GM21360 (cell line): ENCODE data around the gene PRSS8.
"Not testable (repeated sequence)": the region's sequence is repeated elsewhere in the genome, so short reads cannot be mapped to it uniquely, and the experiment has no call there.

ENCODE experiments used
- ATAC-seq: cut with Tn5 transposase; IDR thresholded peaks from one replicate; pipeline ENCODE4 v1.9.1; 2021; ENCODE audit warnings: mild to moderate bottlenecking, moderate library complexity; ENCODE audit not compliant: unreplicated experiment

PRSS8 gene

DNA sequence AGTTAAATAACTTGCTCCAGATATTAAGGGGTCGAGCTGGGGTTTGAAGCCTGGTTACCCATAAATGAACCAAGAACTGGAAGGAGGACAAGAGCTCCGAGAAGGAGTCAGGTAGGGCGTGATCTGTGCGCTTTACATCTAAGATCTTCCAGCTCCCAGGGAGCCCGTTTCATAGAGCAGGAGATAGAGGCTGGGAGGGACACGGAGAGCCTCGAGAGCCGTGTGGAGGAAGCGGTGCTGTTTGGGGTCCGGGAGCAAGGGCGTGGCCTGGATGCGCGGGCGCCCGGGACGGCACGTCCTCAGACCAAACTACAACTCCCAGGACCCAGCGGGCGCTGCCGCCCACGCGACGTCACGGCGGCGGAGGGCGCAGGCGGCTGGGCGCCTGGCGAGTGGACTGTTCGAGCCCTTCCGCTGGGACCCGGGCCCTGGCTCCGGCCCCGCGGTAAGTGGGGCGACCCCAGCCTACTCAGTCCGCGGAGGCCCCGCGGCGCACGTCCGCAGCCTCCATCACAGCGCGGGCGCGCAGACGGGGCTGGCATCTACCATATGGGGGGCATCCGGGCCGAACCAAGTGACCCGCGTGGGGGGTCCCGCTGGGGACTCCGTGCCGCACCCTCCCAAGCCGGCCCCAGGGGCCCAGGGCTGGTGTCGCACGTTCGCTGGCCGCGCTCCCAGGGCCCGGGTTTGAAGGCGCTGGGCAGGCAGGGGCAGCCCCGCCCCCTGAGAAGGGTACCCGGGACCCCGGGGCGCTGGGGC, 27.3 kb downstream of the PRSS8 start, which contains the start of gene BCKDK:
Gene BCKDK (plus strand): TSS at position 352 of the 759 bp plus-strand sequence. CDS start 838 bp downstream, outside the sequence.
- ATAC-seq = peak; percentile 77

DNA sequence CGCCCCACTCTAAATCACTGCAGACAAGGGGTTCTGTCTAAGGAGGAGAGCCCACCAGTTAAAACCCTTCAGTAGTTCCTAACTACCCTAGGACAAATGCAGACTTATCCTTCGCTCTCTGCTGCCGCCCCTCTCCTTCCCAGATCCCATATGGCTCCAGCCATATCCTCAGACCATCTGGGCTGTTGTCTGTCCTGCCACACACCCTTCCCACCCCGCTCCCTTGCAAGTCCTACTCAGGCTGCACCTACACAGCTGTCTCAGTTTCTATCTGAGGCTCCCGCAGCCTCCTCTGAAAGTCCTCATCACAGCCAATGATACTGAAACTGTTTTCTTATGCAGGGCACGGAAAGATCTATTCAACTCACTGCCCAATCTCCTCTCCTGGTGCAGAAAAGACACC, 28.1 kb downstream of the PRSS8 start:
- ATAC-seq = peak; percentile 43

DNA sequence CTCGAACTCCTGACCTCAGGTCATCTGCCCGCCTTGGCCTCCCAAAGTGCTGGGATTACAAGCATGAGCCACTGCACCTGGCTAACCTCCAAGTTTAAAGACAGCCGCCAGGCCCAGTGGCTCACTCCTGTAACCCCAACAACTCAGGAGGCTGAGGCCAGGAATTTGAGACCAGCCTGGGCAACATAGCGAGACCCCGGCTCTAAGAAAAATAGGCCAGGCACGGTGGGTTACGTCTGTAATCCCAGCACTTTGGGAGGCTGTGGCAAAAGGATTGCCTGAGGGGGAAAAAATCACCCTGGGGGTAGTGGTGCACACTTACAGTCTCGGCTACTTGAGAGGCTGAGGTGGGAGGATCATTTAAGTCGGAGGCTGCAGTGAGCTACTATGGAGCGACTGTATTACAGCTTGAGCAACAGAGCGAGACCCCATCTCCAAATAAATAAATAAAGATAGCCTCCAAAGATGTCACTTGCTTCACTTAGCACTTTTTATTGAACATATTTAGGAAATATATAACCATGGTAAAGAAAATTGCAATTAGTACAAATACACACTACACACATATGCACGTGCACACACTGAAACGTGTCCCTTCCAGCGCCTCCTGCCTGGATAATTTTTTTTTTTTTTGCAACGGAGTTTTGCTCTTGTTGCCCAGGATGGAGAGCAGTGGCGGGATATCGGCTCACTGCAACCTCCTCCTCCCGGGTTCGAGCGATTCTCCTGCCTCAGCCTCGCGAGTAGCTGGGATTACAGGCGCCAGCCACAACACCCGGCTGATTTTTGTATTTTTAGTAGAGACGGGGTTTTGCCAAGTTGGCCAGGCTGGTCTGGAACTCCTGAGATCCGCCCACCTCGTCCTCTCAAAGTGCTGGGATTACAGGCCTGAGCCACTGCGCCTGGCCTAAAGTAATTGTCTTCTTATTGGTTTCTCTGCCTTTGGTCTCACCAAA, 28.7 kb downstream of the PRSS8 start:
- no peak for ATAC-seq

DNA sequence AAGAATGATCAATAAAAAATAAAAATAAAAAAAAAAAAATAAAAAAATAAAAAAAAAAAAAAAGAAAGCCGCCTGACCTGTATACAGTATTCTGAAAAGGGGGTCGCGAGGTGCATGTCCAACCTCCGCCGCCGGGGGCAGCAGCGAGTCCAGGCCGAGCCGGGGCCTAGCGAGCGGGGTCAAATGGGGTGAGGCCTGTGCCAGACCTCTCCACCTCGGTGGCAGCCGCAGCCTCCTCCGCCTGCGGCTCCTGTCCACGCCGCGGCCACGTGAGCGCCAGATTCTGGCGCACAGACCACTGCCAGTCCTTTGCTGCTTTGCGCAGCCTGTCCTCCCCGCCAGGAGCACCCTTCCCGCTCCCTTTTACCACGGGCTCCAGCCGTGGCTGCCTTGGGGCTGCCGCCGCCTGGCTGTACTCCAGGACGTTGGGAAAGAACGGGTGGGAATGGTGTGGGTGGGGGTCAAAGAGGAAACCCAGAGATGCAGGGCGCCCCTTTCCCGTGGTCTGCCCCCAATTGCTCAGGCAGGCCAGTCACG, 29.8 kb downstream of the PRSS8 start:
- peak; percentile 45 for ATAC-seq

DNA sequence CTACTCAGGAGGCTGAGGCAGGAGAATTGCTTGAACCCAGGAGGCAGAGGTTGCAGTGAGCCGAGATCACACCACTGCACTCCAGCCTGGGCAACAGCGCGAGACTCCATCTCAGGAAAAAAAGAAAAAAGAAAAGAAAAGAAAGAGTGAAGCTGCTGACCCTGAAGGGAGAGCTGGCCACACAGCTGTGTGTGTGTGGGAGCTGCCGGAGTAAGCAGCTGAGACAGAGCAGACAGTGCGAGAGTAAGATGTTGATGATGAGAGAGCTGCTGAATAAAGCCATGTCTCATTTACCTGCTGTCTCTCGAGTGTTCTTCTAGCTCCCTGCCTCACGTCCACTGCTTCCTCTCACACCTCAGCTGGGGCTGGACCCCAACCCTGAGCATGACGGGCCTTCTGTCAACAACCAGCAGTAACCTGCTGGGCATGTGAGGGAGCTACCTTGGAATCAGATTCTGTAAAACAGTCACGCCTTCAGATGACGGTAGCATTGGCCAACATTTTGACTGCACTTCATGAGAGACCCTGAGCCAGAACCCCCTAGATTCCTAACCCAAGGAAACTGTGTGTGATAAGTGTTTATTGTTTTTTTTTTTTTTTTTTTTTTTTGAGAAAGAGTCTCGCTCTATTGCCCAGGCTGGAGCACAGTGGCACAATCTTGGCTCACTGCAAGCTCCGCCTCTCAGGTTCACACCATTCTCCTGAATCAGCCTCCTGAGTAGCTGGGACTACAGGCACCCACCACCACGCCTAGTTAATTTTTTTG, 34.5 kb downstream of the PRSS8 start:
- not testable (repeated sequence) for ATAC-seq

DNA sequence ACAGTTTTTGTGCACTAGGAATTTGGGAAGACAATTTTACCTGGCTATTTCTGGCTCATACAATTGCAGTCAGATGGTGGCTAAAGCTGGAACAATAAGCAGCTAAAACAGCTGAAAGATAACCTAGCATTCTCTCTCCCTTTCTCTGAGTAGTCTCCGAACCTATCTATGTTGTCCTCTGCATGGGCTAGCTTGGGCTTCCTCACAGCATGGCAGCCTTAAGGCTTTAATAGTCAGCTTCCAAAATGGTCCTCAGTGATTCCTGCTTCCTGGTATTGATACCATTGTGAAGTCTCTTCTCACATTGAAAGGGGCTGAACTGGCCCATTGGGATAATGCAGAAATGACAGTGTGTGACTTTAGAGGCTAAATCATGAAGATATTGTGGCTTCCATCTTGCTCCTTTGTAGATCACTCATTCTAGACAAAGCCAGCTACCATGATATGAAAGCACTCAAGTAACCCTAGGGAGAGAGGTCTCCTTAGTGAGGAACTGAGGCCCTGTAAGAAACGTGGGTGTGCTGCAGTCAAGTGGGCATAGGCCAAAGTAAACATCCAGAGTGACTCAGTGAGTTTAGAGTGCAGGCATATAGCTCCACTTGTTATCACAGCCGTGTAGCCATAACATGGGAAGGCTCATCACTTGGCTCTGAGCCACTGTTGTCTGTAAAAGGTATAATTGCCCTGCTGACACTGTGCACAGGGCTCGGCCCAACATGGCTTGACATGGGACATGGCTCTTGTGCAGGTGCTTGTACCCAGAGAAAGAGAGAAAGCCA, 35.5 kb downstream of the PRSS8 start:
- ATAC-seq = no peak

DNA sequence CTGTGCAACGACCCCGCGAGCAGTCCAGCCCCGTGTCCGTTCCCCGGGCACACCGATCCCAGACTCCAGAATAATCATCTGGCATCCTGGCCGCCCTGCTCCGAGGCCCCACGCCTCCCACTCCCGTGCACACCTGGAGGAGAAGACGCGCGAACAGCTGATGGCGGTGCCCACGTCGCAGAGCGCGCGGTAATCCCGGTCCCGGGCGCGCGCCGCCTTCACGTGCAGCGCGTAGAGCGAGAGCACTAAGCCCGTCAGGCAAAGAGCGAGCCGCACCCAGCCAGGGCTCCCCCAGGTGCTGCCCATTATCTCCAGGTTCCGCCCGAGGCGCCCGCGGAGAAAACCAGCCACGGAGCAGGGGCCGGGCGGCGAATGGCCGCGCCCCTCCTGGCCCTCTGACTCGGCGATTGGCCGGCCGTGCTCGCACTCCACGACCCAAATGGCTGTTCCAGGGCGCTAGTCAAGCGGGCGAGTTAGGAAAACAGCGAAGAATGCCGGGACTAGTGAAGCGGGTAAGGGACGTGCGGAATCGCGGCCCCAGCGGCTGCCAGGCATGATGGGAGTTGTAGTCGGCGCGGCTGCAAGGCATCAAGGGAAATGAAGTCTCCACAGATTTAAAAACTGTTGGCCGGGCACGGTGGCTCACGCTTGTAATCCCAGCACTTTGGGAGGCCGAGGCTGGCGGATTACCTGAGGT, 41.0 kb downstream of the PRSS8 start, which contains the start of gene VKORC1:
Gene VKORC1 (minus strand): TSS at position 374 of the 697 bp plus-strand sequence. CDS start 68 bp downstream, at position 306.
- peak; percentile 69 for ATAC-seq

DNA sequence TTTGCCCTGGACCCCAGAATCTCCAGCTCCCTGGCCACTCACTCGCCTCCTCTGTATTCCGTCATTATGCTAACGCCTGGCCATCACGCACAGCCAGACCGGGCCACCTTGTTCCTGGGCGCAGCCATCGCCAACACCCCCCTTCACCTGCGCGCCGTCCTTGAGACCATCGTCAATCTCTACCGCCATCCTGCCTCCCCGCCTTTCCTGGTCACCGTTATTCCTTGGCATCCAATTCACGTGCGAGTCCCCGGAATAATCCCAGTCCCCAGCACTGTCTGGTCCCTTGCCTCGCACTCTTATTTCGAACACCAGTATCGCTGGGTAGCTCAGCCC, 41.5 kb downstream of the PRSS8 start:
- ATAC-seq = no peak

DNA sequence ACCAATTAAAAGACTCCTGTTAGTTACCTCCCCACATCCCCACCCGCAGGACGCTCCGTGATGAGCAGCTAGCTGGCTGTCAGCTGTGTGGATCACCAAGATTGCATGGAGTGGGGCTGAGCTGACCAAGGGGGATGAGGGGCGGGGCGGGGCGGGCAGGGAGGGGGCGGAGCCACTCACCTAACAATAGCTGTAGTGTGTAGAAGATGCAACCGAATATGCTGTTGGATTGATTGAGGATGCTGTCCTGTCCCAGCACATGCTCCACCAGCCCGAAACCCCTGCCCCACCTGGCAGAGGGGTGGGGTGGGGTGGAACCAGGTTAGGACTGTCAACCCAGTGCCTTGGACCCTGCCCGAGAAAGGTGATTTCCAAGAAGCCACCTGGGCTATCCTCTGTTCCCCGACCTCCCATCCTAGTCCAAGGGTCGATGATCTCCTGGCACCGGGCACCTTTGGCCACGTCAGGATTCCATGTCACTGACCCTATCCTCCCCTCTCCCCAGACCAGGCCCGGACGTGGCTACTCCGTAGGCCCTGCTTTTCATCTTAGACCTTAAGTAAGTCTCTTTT, 42.3 kb downstream of the PRSS8 start:
- no peak for ATAC-seq

DNA sequence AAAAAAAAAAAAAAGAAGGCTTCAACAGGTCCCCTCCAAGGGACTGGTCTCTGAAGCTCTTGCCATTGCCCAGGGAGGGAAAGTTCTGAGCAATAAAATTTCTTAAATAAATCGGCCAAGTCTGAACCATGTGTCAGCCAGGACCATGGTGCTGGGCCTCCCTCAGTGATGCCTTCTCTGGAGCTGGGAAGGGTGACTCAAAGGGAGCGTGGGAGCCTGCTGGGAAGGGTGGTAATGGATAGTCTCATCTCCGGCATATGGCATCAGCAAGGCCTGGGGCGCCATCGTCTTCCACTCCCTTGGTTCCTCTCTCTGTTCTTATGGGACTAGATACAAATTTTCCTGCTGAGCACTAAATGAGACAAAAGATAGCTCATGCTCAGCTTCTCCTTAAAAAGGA, 43.2 kb downstream of the PRSS8 start:
- ATAC-seq = no peak

DNA sequence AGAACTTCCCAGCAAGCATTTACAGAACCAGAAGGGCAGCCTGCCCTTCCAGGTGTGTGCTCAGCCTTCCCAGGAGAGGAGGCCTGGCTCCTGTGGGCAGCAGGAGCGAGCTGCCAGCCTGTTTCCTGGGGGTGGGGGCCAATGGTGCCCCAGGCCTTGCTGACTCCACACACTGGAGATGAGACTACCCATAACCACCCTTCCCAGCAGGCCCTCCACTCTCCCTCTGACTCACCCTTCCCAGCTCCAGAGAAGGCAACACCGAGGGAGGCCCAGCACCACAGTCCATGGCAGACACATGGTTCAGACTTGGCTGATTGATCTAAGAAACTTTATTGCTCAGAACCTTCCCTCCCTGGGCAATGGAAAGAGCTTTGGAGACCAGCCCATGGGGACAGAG, 45.0 kb downstream of the PRSS8 start:
- ATAC-seq = no peak

DNA sequence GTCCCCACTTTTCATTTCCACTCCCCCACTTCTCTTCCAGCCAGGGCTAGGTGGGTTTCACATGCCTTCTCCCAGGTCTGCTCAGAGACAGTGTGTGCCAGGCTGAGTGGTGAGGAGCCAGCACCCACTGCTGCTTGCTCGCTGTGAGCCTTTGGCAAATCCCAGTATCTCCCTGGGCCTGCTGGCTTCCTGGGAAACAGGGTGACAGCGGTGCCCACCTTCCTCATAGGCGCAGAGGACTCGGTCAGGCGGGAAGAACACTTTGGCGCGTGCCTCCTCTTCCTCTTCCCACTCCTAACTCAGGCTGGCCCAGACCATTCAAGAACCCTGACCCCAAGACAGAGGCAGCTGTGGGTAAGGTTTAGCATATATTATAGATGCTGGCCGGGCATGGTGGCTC, 46.3 kb downstream of the PRSS8 start:
- no peak for ATAC-seq

DNA sequence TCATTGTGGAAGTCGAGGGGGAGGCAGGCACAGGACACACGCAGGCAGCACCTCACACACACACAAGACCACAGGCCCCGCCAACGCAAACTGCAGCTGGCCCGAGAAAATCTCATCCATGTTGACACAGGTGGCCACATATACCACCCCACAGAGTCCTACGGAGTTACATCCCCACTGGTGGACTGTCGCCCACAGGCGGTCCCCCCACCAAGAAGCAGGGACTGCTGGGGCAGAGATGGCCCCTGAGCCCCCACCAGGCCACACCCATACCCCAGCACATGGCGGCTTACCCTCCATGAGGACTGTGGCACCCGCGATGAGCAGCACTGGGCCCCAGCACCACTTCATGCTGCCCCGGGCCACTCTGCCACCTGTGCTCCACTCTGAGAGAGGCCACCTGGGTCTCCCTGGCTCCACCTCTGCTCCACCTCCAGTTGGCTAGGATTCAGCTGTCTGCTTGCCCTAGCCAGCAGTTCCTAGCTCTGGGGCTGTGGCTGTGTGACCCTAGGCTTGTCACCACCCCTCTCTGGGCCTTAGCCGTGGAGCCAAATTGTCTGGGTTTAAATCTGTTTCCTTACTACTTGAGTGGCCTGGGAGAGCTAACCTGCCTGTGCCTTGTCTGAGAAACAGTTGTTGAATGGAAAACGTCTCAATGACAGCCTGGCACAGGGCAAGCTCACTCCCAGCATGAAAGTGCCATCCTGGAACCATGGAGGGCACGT, 46.9 kb downstream of the PRSS8 start, which contains the start of gene PRSS53:
Gene PRSS53 (minus strand): TSS at position 485 of the 725 bp plus-strand sequence. CDS start 134 bp downstream, at position 351.
- no peak for ATAC-seq

DNA sequence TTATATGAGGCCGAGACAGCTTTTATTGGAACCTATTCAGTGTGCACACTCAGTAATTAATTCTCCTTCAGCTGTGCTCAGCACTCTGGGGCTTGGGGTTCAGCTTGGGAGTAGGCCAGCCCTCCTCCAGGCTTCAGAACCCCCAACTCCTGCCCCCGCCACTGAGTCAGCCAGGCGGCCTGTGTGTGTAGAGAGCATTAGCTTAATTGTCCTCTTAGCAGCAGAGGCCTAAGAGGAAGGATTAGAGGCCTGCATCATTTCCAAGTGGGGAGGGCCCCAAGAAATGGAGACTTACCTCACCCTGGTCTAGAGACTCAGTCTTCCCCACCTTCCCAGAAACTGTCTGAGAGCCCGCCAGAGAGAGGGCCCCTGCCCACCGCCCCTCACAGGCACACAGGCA, 47.6 kb downstream of the PRSS8 start:
- ATAC-seq = no peak

DNA sequence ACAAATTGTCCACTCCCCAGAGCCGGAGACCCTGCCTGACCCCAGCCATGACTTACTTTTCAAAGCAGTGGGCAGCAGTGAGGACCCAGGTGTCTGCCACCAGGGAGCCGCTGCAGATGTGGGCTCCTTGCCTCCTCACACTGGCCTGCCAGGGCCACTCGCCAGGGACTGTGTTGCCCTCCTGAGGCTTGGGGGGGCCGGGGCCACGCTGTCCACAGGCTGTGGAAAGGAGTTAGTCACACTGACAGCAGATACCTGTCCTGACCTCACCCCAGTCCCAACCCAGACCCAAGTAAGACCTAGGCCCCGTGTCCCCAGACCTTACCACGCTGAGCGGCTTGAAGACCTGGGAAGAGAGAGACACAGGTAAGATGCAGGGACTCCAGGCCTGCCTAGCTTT, 48.0 kb downstream of the PRSS8 start:
- ATAC-seq = no peak

DNA sequence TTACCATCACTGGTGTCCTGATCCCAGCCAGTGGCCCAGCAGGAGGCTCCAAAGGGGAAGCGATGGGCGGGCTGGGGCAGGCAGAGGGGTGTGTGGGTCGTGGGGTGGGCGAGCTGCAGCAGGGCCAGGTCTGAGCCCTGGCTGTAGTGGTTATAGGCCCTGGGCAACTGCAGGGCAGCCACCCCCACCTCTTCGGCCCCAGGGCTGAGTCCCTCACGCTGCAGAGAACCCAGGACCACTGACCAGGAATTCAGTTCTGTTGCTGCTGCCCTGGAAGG, 49.0 kb downstream of the PRSS8 start:
- ATAC-seq = no peak

DNA sequence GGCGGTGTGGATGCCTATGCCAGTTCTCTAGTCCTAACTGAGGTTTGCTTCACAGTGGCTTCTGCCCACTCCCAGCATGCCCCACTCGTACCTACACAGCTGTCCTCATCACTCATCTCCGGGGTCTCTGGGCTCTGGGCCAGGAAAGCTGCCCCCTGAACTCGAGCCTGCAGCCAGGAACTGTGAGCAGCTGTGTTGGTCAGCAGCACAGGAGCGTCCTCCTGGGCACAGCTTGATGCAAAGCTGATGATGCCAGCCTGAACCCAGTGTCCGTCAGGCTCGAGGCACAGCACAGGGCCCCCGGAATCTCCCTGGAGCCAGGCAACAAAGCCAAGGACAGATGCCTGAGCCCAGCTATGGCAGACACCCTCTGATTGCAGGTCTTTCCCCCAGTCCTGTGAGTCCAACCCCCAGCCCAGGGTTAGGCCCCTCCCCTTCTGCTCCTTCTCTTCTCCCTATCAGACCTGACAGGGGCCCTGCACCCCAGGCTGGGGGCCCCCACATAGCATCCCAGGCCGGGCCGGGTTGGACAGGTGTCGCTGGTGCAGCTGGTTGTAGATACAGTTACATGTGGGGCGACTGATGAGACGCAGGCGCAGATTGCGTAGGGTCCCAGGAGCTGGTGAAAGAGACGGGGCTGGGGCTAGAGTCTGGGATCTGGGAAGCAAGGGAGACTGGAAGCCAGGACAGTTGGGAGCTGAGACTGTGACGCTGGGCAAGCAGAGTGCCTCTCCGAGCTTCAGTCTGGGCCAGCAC, 49.5 kb downstream of the PRSS8 start:
- ATAC-seq = no peak

DNA sequence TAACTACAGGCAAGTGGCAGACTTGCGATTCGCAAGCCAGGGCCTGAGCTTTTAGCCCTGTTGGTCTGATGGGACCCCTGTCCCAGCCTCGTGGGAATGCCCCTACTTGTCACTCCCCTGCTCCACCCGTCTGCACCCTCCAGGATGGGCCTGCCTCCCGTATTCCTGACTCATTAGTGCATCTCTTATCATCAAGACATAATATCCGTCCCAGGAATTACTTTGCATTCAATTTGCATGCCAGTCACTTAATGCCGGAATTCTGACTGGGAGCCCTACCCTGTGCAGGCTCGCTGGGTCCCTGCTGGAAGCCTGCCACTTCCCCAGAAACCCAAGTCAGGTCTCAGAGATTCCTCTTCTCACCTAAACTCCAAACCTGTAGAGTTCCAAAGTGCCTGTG, 50.1 kb downstream of the PRSS8 start:
- no peak for ATAC-seq
